ENCODE results near the gene TNFRSF4.

The TNFRSF4 gene

GRCh38 chr1:1203561-1204424, 10.2 kb downstream of the TNFRSF4 start:
- in situ Hi-C loops (cut with MboI; ENCODE audit: low sequenced_read_pairs, unreplicated experiment) = no loop called here
- no peak for DNase-seq (ENCODE audit: low spot score)
- no peak for TF ChIP-seq CTCF (IDR thresholded peaks at IDR 0.05; ENCODE audit: borderline replicate concordance, control extremely low read depth, extremely low read depth, insufficient read depth, missing control alignments)

- TF ChIP-seq CTCF (IDR thresholded peaks at IDR 0.05; ENCODE audit: borderline replicate concordance, control extremely low read depth, extremely low read depth, insufficient read depth, missing control alignments) = no peak
- in situ Hi-C loops (cut with MboI; ENCODE audit: low sequenced_read_pairs, unreplicated experiment) = no loop called here
- DNase-seq (ENCODE audit: low spot score) = no peak
Observed at GRCh38 chr1:1202831-1203560, 11.0 kb downstream of the TNFRSF4 start.

GRCh38 chr1:1200876-1201810, 12.8 kb downstream of the TNFRSF4 start:
- no peak for TF ChIP-seq CTCF (IDR thresholded peaks at IDR 0.05; ENCODE audit: borderline replicate concordance, control extremely low read depth, extremely low read depth, insufficient read depth, missing control alignments)
- DNase-seq (ENCODE audit: low spot score) = peak; percentile 90
- in situ Hi-C loops (cut with MboI; ENCODE audit: low sequenced_read_pairs, unreplicated experiment) = no loop called here

- DNase-seq (ENCODE audit: low spot score) = no peak
- in situ Hi-C loops (cut with MboI; ENCODE audit: low sequenced_read_pairs, unreplicated experiment) = no loop called here
- no peak for TF ChIP-seq CTCF (IDR thresholded peaks at IDR 0.05; ENCODE audit: borderline replicate concordance, control extremely low read depth, extremely low read depth, insufficient read depth, missing control alignments)
Observed at GRCh38 chr1:1199961-1200875, 13.7 kb downstream of the TNFRSF4 start.

GRCh38 chr1:1199141-1199960, 14.6 kb downstream of the TNFRSF4 start:
- in situ Hi-C loops (cut with MboI; ENCODE audit: low sequenced_read_pairs, unreplicated experiment) = no loop called here
- no peak for DNase-seq (ENCODE audit: low spot score)
- no peak for TF ChIP-seq CTCF (IDR thresholded peaks at IDR 0.05; ENCODE audit: borderline replicate concordance, control extremely low read depth, extremely low read depth, insufficient read depth, missing control alignments)

Measured in GM13976 (cell line).